Breast epithelium (tissue), 3 donors: ENCODE measurements around the gene DLG4.

Source experiments
- CTCF ChIP-seq, 3 donors: fragments of 450-650 bp; IDR thresholded peaks; one replicate each; pipeline ENCODE4 v1.5.1; 2016 to 2017; ENCODE audit warnings: antibody characterized with exemption in 3 of 3, mild to moderate bottlenecking in 3 of 3, moderate library complexity in 3 of 3
- POLR2A ChIP-seq: fragments of 450-650 bp; IDR thresholded peaks from one replicate; pipeline ENCODE4 v1.6.1; 2016; ENCODE audit warnings: antibody characterized with exemption, mild to moderate bottlenecking, moderate library complexity
- POLR2AphosphoS5 ChIP-seq, 3 donors: sonication (generic); formaldehyde crosslinking; IDR thresholded peaks; one replicate each; pipeline ENCODE4 v1.6.1; 2017; ENCODE audit warnings: antibody characterized with exemption in 3 of 3

DNA sequence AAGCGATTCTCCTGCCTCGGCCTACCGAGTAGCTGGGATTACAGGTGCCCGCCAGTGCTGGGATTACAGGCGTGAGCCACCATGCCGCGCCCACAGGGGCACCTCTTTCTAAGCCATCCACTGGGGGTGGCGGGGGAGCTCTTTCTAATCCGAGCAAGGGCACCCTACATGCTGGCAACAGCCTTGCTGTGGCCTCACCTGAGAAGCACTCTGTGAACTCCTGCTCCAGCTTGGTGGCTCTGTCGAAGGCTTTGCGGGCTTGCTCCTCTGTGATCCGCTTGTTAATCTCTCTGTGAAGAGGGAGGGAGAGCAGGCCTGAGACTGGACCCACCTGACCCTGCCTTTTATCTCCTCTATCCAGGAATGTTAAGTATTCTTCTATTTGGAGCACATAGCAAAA is 28.6 kb downstream of the DLG4 start:
- no peak for TF ChIP-seq POLR2A
- TF ChIP-seq CTCF (IDR thresholded peaks at IDR 0.05), result no peak
- TF ChIP-seq POLR2AphosphoS5 (IDR thresholded peaks at IDR 0.05), result no peak
